CD4-positive, alpha-beta T cell treated with Interleukin-17A for 4 hours (primary cell): ENCODE data around the gene TMEM59L.

Experiments used
- DNase-seq: peaks from one replicate; pipeline ENCODE4 v3.0.0-alpha.2; 2020; ENCODE audit warnings: mixed read lengths

Gene TMEM59L

DNA sequence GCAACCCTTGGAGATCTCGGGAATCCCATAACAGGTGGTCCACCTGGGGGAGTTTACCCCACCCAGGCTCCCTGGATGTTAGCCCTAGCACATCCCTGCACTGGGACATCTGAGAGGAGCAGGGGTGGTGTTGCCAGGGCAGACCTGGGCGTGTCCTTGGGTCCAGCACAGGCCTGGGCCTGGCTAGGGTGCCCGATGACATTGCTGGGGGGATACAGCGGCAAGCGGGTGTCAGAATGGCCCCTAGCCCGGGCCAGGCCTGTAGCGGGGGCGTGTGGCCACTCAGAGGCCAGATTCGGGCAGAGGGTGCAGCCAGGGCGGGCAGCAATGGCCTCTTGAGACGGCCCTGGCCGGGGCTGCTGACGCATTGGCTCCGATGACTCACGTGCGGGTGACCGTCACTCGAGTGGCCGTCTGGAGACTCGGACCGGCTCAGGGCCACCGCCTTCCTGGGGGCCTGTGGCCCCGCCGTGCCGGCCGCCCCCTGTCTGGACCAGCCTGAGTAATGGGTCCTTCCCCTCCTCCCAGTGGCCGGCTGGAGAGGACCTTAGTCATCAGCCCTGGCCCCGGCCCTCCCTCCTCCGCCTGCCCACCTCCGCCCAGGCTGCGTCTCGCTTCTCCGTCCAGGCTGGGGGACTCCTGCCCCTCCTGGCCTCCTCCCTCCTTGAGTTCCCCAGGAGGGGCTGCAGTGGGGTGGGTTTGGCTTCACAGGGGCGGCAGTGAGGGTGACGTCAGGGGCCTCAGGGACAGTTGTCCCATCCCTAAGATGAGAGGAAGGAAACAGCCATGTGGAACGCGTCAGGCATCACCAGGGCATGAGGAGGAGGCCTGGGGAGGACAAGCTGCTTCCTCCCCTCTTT lies 47.6 kb downstream of the TMEM59L start:
- DNase-seq: no peak

DNA sequence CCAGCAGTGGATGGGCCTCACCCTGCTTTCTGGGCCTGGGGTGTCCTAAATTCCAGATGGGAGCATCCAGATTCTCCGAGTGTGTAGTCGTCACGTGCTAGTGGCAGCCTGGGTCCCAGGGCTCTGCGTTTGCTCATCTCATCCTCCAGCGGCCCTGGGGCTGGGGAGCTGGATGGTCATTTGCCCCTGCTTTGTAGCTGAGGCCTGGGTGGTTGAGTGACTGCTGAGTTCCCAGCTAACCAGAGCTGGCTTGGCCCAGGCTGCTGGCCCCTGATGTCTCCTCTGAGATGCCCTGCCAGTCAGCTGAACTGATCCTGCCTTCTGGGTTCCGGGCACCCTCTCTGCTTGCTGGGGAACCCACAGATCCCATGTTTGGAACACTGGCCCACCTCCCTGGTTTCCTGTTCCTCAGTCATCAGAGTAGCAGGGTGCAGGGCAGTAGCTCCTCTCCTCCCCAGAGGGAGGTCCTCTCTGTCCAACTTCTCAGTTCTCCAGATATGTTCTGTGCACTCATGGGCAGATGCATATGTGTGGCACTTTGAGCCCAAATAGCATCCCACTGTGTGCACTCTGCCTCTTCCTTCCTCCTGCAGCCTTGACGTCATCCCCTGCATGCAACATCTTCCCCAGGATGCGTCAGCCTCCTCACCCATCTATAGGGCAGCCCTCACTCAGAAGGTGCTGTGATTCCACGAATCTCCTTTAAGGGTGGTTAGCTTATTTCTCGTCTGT lies 48.4 kb downstream of the TMEM59L start:
- DNase-seq: no peak

DNA sequence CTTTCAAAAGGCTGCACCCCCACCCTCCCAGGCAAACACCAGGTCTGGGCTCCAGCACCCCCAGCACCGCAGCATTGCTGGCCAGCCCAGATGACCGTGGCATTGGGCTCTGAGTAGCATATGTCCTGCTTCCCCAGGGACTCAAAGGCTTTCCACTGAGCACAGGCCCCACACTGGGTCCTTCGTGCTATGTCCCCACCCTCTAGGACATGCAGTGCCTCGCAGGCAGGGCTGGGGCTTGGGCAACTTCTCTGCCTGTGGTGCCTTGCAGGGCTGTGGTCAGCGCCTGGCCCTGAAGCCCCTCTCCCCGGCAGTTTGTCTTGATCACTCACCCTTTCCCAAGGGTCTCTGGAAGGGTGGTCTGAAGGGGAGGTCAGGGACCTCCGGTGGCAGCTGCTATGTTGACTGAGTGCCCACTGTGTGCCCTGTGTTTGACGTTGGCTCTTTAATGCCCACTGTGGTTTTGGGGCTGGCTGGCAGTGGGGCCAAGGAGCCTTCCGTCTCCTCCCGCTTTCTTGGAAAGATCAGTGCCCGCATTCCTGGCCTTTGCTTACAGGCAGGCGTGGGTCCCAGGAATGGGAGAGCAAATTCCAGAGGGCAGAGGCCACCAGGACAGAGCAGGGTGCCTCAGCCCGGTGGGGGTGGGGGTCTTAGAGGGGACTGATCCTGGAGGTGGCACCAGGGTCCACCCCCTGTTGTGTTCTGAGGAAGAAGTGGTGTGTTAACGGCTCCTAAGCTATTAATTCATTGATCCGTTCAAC lies 50.5 kb downstream of the TMEM59L start:
- no peak for DNase-seq

DNA sequence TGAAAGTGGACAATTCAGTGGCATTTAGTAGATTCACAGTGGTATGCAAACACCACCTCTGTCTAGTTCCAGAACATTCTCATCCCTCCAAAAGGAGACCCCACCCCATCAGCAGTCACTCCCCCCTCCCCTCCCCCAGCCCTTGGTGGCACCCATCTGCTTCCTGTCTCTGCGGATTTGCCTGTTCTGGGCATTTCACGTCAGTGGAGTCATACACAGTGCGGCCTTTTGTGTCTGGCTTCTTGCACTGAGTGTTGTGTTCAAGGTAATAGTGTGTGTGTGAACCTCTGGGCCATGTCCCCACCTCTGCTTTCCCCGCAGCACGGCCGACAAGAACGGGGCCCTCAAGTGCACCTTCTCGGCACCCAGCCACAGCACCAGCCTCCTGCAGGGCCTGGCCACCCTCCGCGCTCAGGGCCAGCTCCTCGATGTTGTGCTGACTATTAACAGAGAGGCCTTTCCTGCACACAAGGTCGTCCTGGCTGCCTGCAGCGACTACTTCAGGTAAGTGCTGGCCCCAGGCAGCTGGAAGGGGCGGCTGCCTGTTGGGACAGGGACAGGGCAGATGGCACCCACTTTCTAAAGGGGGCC lies 51.4 kb downstream of the TMEM59L start:
- DNase-seq: peak; percentile 53

DNA sequence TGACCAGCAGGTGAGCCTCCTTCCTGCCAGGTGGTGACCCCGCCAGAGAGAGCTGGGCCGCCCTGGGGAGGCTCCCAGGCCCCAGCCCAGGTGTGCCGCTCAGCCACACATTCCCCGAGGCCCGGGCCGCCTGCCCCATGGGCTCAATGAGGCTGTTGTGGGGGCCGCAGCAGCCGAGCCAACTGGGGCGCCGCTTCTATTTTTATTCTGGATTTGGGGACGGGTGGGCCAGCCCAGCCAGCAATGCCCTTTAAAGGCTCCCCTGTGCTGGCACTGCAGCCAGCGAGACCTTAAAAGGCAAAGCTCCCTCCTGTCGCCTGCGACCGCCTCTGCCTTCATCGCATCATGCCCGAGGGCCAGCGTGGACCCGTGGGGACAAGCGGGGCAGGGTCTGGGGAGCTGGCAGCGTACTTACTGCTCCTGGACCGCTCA lies 53.1 kb downstream of the TMEM59L start:
- no peak for DNase-seq

DNA sequence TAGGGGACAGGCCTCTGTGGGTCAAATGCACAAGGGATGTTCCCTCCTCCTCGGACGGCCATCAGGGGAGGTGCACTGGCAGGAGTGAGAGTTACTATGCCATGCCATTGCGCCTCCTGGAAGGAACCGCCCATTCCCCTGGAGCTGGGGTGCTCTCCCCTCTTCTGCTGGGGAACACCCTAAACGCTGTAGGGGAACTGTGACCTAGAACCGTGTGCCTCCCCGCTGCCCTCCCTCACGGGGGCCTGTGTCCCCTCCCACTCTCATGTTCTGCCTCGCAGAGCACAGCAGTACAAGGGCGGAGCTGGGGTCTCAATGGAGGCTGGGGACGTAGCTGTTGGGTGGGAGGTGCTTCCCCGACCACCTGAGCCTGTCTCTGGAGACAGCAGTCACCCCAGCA lies 53.6 kb downstream of the TMEM59L start:
- no peak for DNase-seq

DNA sequence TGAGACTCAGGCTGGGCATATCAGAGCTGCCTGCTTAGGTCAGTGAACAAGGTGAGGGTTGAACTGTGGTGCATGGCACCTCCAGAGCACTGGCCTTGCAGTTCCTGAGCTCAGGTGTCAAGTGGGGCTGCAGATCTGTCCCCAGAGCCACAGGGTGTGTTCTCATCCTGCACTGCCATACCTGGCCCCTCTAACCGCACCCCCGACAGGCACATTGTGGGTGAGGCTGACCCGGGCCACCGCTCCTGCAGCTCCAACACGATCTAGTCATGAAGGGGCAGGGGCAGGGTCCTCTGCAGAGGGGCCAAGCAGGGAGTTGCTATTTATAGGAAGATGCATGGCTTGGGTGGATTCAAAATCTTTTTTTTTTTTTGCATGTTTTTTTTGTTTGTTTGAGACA lies 54.1 kb downstream of the TMEM59L start:
- DNase-seq: no peak

DNA sequence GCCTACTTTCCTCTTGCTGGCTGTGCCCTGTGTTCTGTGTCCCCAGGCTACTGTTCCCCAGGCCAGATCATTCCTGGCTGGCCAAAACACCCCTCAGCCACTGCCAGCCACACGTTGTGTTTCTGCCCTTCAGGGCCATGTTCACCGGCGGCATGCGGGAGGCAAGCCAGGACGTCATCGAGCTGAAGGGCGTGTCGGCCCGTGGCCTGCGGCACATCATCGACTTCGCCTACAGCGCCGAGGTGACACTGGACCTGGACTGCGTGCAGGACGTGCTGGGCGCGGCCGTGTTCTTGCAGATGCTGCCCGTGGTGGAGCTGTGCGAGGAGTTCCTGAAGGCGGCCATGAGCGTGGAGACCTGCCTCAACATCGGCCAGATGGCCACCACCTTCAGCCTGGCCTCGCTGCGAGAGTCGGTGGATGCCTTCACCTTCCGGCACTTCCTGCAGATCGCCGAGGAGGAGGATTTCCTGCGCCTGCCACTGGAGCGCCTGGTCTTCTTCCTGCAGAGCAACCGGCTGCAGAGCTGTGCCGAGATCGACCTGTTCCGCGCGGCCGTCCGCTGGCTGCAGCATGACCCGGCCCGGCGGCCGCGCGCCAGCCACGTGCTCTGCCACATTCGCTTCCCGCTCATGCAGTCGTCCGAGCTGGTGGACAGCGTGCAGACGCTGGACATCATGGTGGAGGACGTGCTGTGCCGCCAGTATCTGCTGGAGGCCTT lies 55.0 kb downstream of the TMEM59L start:
- DNase-seq: no peak

DNA sequence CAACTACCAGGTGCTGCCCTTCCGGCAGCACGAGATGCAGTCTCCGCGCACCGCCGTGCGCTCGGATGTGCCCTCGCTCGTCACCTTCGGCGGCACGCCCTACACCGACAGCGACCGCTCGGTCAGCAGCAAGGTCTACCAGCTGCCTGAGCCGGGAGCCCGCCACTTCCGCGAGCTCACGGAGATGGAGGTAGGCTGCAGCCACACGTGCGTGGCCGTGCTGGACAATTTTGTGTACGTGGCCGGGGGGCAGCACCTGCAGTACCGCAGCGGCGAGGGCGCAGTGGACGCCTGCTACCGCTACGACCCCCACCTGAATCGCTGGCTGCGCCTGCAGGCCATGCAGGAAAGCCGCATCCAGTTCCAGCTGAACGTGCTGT lies 55.6 kb downstream of the TMEM59L start:
- no peak for DNase-seq

DNA sequence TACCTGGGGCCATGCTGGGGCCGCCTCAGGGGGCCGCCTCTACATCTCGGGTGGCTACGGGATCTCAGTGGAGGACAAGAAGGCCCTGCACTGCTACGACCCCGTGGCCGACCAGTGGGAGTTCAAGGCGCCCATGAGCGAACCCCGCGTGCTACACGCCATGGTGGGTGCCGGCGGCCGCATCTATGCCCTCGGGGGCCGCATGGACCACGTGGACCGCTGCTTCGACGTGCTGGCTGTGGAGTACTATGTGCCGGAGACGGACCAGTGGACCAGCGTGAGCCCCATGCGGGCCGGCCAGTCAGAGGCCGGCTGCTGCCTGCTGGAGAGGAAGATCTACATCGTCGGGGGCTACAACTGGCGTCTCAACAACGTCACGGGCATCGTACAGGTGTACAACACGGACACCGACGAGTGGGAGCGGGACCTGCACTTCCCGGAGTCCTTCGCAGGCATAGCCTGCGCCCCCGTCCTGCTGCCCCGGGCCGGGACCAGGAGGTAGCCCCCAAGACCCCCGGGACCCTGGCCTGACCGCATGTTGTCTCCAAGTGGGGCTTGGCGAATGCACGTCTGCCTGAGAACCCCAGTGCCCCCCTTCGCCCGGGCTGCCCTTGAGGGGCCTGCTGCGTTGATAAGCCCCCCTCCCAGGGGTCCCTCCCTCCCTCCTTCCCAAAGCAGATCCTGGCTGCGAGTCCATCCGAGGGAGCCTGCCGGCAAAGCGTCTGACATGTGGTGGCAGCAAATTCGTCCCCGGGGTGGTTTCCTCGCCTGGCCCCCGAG lies 56.3 kb downstream of the TMEM59L start:
- DNase-seq: no peak

DNA sequence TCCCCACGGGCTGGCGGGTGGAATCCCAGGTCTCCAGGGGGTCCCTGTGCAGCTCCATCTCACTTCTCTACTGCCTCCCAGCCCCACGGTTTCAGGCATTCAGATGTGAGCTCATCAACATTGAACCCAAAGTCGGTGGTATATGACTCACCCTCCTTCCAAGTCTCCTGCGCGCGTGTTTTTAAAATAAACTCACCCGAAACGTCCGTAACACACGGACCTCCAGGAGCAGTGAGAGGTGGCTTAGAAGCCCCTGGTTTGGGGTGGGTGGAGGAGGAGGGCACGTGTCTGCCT lies 56.8 kb downstream of the TMEM59L start:
- no peak for DNase-seq

DNA sequence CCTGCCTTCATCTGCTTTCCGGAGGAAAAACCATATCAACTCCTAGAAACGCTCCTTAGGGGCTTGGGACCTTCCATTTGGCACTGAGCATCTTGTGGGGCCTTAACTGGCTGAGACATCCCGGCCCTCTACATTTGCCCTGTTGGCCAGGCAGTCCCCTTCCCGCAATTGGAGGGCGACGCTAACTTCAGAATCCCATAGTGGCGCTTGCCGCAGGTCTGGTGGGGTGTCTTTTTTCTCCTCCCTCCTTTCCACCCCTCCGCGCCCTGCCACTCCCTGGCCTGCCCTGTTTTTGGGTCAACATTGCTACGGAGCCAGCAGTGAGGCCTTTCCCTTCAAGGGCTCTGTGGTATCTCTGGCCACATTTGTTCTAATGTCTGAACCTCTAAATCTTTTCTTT lies 57.2 kb downstream of the TMEM59L start:
- DNase-seq: no peak

DNA sequence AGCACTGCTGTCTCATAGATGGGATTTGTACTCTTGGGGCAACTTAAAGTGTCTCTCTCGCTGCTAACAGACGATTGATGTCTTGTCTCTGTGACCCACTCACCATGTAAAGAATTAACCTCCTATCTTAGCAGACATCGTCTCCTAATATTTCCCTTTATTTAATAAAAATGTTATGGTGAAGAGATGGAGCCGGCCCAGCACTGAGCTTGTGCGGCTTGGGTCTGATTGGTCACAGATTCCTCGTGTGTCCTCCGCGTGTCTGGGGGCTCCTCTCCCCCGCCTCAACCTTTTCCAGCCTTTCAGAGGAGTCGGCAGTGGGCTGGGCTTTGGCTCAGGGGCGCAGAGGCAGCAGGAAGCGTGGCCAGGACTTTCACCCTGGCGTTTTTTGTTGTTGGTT lies 57.6 kb downstream of the TMEM59L start:
- DNase-seq: no peak
